Measurements from ENCODE around the gene KDM5D. TPM values are rescaled to one million over a fixed set of nuclear protein-coding genes. Genes with fewer than 3 reads are reported as not detected.

The KDM5D gene
- total RNA-seq (100 to 1,000 TPM in 1 of 7 donors, 10 to 100 TPM in 1, under 1 TPM in 2, not detected in 3; 0.09 to 140 (median 35.2) TPM), polyA plus RNA-seq (10 to 100 TPM in 2 of 3 donors, not detected in 1; 22.7 to 37.7 TPM)
- long read RNA-seq, donor 1: 0 reads
- long read RNA-seq, donor 2: 0 reads

DNA sequence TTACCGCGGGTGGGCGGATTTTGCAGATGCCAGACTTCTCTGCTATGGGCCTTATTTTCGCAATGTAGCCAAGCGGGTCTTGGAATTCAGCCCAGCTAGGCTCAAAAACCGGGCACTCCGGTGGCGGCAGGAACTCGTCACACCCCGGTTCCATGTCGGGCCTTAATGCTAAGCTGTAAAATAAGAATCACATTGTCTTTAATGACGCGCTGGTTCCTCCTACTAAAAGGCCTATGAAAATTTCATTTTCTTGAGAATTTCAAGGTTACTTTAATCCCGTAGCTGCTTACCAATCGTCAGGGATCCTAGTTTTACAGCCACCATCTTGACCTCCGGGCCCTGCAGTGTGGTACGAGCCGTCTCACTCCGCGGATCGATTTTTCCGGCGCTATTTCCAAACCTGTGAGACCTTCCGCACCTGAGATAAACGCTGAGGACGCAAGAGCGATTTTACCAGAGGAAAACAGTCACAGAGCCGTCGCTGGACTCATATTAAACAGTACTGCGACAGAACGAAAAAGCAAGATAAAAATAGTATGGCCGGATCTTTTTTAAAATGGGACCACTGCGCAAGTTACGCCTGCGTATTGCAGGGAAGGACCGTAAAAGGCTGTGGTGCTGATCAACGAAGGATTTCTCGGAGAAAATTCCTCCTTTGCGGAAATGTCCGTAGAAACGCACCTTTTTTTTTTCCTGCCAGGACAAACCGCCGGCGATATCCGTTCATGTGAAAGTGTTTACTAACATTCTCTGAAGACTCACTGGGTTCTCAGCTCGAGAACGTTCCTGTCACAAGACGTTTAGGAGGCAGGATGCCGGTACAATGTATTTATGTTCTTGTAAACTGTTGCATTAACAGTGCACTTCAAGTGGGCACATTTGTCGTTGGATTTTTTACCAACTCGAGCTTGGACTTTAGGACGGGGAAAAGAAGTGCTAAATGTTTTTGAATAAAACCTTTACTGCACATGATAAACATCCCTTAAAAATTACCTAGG lies at the start of gene KDM5D:
TSS of gene KDM5D (minus strand) at position 346 of the 998 bp plus-strand sequence. CDS start at position 154, 192 bp downstream.
- intact Hi-C loops (cut with DNase I; ENCODE audit: low total_unique reads): no loop called here
- TF ChIP-seq, protein P1, sequence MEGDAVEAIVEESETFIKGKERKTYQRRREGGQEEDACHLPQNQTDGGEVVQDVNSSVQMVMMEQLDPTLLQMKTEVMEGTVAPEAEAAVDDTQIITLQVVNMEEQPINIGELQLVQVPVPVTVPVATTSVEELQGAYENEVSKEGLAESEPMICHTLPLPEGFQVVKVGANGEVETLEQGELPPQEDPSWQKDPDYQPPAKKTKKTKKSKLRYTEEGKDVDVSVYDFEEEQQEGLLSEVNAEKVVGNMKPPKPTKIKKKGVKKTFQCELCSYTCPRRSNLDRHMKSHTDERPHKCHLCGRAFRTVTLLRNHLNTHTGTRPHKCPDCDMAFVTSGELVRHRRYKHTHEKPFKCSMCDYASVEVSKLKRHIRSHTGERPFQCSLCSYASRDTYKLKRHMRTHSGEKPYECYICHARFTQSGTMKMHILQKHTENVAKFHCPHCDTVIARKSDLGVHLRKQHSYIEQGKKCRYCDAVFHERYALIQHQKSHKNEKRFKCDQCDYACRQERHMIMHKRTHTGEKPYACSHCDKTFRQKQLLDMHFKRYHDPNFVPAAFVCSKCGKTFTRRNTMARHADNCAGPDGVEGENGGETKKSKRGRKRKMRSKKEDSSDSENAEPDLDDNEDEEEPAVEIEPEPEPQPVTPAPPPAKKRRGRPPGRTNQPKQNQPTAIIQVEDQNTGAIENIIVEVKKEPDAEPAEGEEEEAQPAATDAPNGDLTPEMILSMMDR (IDR thresholded peaks at IDR 0.05 in 8 of 11, conservative IDR thresholded peaks at IDR 0.05 in 3 of 11): no peak
- TF ChIP-seq POLR2AphosphoS5 (IDR thresholded peaks at IDR 0.05): no peak
- TF ChIP-seq POLR2A (IDR thresholded peaks at IDR 0.05): no peak
- peaks cover 0 to 32% (median 0%) of the 10 kb centered on the region in 6 donors for H3K4me1 ChIP-seq
- H3K36me3 ChIP-seq: peaks cover 0 to 33% (median 0%) of the 10 kb centered on the region in 6 donors
- no peaks in the 10 kb centered on the region for H3K9me3 ChIP-seq
- no peak for DNase-seq
- 0% methylated on average over 51 to 52 of the region's 52 CpGs; no CpG with 5 or more reads in 2 of the 5 donors for WGBS, 5 donors
- H3K27ac ChIP-seq: peak within 1 kb of the TSS in 3 of 8 donors; percentile 87 to 89 (median 88)
- H3K4me3 ChIP-seq: peak within 1 kb of the TSS in 3 of 8 donors; percentile 39 to 45 (median 45)
- no peaks in the 10 kb centered on the region for H3K27me3 ChIP-seq (replicated peaks in 1 of 7)

DNA sequence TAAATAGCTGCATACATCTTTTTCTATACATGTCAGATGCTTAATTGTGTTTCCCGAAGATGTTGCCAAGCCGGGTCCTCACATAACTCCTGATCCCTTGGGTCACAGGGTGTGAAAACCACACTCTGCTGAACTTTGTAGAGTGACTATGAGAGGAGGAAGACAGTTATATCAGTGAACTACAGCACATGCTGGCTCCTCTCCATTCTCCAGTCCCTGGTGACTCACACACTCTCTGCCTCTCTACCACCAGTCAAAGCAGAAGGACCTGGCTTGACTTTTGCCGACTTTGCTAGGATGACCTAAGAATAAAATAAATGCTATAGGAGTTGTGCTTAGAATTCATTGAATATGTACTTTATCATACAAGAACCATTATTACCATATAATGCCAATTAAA lies 23.8 kb upstream of the KDM5D start:
- H3K9me3 ChIP-seq: no peaks in the 10 kb centered on the region
- H3K36me3 ChIP-seq: no peaks in the 10 kb centered on the region
- H3K27ac ChIP-seq: no peak overlapping the region
- no peaks in the 10 kb centered on the region for H3K27me3 ChIP-seq (replicated peaks in 1 of 7)
- DNase-seq: no peak
- no peaks in the 10 kb centered on the region for H3K4me1 ChIP-seq
- intact Hi-C loops (cut with DNase I; ENCODE audit: low total_unique reads): no loop called here
- H3K4me3 ChIP-seq: no peak overlapping the region
- TF ChIP-seq, protein P1 (IDR thresholded peaks at IDR 0.05 in 8 of 11, conservative IDR thresholded peaks at IDR 0.05 in 3 of 11): no peak
- TF ChIP-seq POLR2A (IDR thresholded peaks at IDR 0.05): no peak
- TF ChIP-seq POLR2AphosphoS5 (IDR thresholded peaks at IDR 0.05): no peak
- 84 to 91% (median 84%) methylated on average over 3 of the region's 3 CpGs; no CpG with 5 or more reads in 2 of the 5 donors for WGBS, 5 donors

GRCh38 chrY:19743331-19743730 lies 1.2 kb downstream of the KDM5D start:
- H3K9me3 ChIP-seq: no peaks in the 10 kb centered on the region
- peak overlapping the region in 2 of 8 donors; percentile 87 to 89 for H3K27ac ChIP-seq
- TF ChIP-seq, protein P1 (IDR thresholded peaks at IDR 0.05 in 8 of 11, conservative IDR thresholded peaks at IDR 0.05 in 3 of 11): no peak
- TF ChIP-seq POLR2AphosphoS5 (IDR thresholded peaks at IDR 0.05) (no peak), POLR2A (IDR thresholded peaks at IDR 0.05) (no peak)
- H3K27me3 ChIP-seq (replicated peaks in 1 of 7): no peaks in the 10 kb centered on the region
- H3K4me1 ChIP-seq: peaks cover 0 to 45% (median 4%) of the 10 kb centered on the region in 6 donors
- H3K4me3 ChIP-seq: peak overlapping the region in 3 of 8 donors; percentile 39 to 45 (median 45)
- H3K36me3 ChIP-seq: peaks cover 0 to 46% (median 0%) of the 10 kb centered on the region in 6 donors
- 72 to 75% (median 72%) methylated on average over 8 of the region's 8 CpGs; no CpG with 5 or more reads in 2 of the 5 donors for WGBS, 5 donors
- intact Hi-C loops (cut with DNase I; ENCODE audit: low total_unique reads): no loop called here
- no peak for DNase-seq

- H3K4me1 ChIP-seq: peaks cover 0 to 57% (median 4%) of the 10 kb centered on the region in 6 donors
- H3K27ac ChIP-seq: no peak overlapping the region
- peaks cover 0 to 47% (median 0%) of the 10 kb centered on the region in 6 donors for H3K36me3 ChIP-seq
- no peak for TF ChIP-seq POLR2AphosphoS5 (IDR thresholded peaks at IDR 0.05)
- TF ChIP-seq POLR2A (IDR thresholded peaks at IDR 0.05): no peak
- TF ChIP-seq, protein P1 (IDR thresholded peaks at IDR 0.05 in 8 of 11, conservative IDR thresholded peaks at IDR 0.05 in 3 of 11): no peak
- H3K27me3 ChIP-seq (replicated peaks in 1 of 7): no peaks in the 10 kb centered on the region
- DNase-seq: no peak
- H3K4me3 ChIP-seq: no peak overlapping the region
- no peaks in the 10 kb centered on the region for H3K9me3 ChIP-seq
- intact Hi-C loops (cut with DNase I; ENCODE audit: low total_unique reads): no loop called here
Observed at GRCh38 chrY:19742153-19742552, 2.4 kb downstream of the KDM5D start.

All from spleen (tissue), 13 donors.